ENCODE data around the gene USP11.
A peak's percentile ranks its signal among the peaks of the same experiment; 100 is the strongest.

The USP11 gene

GRCh38 chrX:47226071-47226470 is 6.7 kb upstream of the USP11 start:
- no peak for DNase-seq

DNA sequence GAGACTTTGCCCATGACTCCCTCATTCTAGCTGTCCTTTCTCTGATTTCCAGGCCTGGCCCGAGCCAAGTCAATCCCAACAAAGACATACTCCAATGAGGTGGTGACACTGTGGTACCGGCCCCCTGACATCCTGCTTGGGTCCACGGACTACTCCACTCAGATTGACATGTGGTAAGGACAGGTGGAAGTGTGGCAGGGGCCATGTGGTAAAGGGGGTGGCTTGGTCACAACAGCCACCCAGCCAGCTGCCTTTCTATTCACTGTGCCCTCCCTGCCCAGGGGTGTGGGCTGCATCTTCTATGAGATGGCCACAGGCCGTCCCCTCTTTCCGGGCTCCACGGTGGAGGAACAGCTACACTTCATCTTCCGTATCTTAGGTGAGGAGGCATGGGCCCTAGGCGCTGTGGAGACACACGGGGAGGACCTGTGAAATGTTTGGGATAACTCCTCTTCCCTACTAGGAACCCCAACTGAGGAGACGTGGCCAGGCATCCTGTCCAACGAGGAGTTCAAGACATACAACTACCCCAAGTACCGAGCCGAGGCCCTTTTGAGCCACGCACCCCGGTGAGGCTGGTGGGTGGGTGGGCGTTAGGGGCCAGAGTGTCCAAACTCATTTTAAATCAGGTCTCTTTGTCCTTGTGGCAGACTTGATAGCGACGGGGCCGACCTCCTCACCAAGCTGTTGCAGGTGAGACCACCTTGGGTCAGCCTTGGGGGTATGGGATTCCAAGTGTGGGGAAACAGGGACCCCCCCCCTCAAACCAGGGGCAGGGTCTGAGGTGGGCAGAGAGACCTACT is 6.1 kb upstream of the USP11 start:
- no peak for DNase-seq

GRCh38 chrX:47227334-47227583 is 5.5 kb upstream of the USP11 start:
- no peak for DNase-seq

- DNase-seq, result no peak
Measured at GRCh38 chrX:47228550-47229270, 4.1 kb upstream of the USP11 start.

GRCh38 chrX:47229427-47229826 is 3.4 kb upstream of the USP11 start:
- no peak for DNase-seq

DNA sequence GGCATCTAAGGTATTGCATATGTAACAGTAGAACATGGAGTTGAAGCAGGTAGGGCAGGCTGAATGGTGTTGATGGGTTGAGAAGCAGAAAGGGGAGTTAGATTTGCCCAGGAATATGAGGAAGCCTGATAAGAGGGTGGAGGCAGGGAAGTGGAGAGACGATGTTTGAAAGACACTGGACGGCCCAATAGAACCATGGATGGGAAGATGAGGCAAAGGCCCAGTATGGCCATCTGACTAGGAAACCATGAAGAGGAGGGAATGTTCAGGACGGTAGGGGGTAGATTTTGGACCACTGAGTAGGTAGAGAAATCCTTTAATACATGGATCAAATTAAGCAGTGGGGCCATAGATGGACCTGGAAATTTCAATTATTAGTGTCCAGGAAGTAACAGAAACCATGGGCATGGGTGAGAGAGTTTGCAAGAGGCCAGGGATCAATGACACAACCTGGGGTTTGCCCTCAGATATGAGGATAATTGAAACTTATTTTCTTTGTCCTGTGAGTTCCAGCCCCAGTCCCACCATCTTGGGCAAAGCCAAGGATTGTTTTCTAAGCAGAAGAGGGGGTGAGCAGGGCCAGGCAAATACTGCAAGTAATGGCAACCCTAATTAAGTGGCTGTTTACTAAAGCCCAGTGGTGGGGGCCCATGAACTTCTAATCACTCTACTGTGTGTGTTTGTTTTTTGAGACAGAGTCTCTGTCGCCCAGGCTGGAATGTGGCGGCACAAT is 2.5 kb upstream of the USP11 start:
- no peak for DNase-seq

DNA sequence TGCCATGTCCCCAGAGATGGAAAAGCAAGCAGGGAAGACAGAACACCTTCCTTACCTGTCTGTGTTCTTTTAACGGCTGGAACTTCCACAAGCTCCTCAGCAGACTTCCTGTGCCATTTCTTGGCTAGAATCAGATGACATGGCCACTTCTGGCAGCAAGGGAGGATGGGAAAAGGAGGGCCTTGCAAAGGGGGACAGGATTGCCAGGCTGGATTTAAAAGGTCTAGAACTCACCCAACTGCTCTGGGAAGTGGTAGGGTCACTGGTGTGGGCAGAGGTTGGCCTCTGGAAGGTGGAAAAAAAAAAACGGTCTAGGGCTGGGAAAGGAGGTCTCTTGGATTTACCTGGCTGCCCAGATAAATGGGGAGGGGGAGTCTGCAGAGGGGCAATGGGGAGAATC is 1.6 kb upstream of the USP11 start:
- no peak for DNase-seq

DNA sequence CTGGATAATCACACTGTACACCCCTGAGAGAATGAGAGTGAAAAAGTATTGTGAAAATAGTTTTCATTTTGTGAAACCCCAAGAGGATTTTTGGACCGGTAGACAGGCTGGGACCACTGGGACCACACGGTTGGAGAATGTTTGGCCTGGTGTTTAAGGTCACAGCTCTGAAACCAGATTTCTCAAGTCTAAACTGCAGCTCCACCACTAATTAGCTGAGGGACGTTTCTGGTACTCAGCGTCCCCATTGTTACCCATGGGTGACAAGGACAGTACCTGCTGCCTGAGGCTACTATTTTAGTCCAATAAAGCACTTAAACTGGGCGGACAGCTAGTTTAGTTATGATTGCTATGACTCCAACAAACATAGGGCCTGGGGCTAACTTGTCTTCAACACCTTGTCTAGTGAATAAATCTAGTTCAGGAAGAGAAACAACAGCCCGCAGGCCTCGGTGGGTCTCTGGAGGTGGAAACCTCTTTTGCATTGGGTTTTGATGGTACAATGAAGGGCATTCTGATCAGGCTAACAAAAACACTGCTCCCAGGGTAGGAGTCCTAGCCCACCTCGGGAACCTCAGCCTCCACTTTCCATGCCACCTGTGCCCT is 509 bp upstream of the USP11 start:
- DNase-seq, result no peak

- peak; percentile 98 for DNase-seq
Measured at GRCh38 chrX:47233333-47234113, 714 bp downstream of the USP11 start.

DNA sequence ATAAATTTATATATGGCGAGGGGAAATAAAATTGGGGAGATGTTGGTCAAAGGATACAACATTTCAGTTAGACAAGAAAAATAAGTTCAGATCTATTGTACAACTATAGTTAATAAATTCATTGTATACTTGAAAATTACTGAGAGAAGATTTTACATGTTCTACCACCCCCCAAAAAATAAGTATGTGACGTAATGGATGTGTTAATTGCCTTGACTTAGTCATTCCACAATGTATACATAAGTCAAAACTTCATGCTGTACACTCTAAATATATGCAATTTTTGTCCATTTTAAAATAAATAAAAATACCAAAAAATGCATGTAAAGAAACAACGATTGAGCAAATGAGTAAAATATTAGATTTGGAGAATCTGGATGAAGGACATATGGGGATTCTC is 1.8 kb downstream of the USP11 start:
- no peak for DNase-seq

GRCh38 chrX:47235691-47236103 is 2.9 kb downstream of the USP11 start:
- DNase-seq, result no peak

GRCh38 chrX:47239199-47239598 is 6.4 kb downstream of the USP11 start:
- DNase-seq, result no peak

DNA sequence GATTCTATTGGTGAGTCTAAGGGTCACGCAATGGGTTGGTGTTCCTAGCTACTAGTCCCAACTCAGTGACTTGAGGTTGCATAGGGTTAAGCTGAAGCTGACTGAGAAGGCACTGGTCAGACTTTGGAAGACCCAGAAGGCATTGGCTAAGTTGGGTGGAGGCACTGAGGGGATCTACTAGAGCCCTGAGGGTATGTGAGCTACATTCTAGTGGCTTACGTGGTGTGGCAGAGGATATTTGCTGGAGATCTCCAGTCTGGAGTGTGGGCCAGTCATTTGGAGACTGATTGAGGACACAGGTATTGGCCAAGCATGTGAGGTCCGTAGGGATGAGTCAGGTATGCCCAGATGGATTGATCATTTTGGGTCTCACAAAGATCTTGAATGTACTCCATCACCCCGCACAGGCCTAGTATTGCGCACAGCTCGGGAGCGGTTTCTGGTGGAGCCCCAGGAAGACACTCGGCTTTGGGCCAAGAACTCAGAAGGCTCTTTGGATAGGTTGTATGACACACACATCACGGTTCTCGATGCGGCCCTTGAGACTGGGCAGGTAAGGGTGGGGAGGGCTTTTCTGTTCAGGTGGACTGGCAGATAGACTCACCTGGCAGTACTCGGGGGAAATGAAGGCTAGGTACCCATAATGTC is 7.2 kb downstream of the USP11 start:
- DNase-seq, result no peak

DNA sequence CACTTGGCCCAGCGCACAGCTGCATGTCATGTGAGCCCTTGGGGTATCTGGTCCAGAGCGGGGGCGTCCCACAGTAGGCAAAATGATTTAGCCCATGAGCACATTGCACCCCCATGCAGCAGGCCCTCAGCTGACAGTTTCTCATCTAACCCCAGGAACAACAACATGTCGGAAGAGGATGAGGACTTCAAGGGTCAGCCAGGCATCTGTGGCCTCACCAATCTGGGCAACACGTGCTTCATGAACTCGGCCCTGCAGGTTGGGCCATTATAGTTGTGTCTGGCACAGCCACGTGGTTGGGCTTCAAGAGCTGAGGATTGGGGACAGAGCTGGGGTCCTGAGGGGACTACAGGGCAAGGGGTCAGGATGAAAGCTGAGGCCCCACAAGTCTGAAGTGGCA is 7.8 kb downstream of the USP11 start:
- DNase-seq, result no peak

GRCh38 chrX:47241201-47242011 is 8.6 kb downstream of the USP11 start:
- DNase-seq, result no peak

DNA sequence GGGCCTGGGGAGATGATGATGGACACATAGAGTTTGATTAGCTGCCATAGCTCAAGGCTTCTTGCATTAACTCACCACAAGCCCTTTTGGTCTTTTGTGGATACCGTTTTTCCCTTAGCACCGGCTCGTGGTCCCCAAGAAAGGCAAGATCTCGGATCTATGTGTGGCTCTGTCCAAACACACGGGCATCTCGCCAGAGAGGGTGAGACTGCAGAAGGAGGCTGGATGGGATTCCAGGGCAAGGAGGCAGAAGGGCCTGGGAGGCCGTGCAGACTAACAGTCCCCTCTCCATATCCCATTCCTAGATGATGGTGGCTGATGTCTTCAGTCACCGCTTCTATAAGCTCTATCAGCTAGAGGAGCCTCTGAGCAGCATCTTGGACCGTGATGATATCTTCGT is 9.5 kb downstream of the USP11 start:
- DNase-seq, result no peak

- DNase-seq, result no peak
Measured at GRCh38 chrX:47243351-47243750, 10.5 kb downstream of the USP11 start.

DNA sequence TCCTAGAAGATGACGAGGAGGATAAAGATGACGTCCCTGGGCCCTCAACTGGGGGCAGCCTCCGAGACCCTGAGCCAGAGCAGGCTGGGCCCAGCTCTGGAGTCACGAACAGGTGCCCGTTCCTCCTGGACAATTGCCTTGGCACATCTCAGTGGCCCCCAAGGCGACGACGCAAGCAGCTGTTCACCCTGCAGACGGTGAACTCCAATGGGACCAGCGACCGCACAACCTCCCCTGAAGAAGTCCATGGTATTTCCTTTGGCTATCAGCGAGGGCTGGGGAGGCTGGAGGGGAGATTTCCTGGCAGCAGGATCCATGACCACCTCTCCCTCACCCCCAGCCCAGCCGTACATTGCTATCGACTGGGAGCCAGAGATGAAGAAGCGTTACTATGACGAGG is 11.9 kb downstream of the USP11 start:
- DNase-seq, result no peak

GRCh38 chrX:47245156-47245555 is 12.3 kb downstream of the USP11 start:
- DNase-seq, result no peak

DNA sequence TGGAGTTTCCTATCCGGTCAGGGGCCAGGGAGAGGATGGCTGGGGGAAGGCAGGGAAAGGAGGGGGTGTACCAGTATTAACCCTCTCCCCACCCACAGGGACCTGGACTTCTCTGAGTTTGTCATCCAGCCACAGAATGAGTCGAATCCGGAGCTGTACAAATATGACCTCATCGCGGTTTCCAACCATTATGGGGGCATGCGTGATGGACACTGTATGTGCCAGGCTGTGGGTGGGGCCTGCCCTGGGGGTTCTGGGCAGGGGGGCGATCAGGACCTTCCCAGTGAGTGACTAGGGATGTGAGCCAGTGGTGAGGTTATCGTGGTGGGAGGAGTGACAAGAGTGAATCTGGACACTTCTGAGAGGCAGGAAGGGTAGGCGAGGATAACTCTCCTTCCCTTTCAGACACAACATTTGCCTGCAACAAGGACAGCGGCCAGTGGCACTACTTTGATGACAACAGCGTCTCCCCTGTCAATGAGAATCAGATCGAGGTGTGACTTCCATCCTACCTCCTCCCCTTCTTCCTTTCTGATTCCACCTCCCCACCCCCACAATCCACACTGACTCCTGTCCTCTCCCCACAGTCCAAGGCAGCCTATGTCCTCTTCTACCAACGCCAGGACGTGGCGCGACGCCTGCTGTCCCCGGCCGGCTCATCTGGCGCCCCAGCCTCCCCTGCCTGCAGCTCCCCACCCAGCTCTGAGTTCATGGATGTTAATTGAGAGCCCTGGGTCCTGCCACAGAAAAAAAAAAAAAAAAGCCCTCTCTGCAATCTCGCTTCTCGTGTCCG is 14.6 kb downstream of the USP11 start:
- no peak for DNase-seq

- no peak for DNase-seq
Measured at GRCh38 chrX:47247999-47248320, 15.2 kb downstream of the USP11 start.

Data from CD4-positive, alpha-beta T cell treated with Interferon gamma for 1 hour (primary cell).